Smooth muscle cell (in vitro differentiated cells): ENCODE results near the gene RBMS1. TPM values are rescaled to one million over a fixed set of nuclear protein-coding genes. Genes with fewer than 3 reads are reported as not detected.

Experiments
- DNase-seq: peaks from one replicate; lab custom pipeline; 2025; ENCODE audit not compliant: unreplicated experiment; lab: John Stamatoyannopoulos, UW
- H2AFZ ChIP-seq: fragments of 200-600 bp; sonication (generic); 2 replicates; pipeline ENCODE4 v1.6.0; 2016; ENCODE audit warnings: antibody characterized with exemption, low read depth, mild to moderate bottlenecking
- H3F3A ChIP-seq: fragments of 200-600 bp; sonication (generic); 2 replicates; pipeline ENCODE4 v1.6.0; 2017; ENCODE audit warnings: antibody characterized with exemption, low read depth
- H3K27ac ChIP-seq: fragments of 200-600 bp; sonication (generic); 2 replicates; pipeline ENCODE4 v1.5.1; 2016; ENCODE audit warnings: low read depth, mild to moderate bottlenecking
- H3K27me3 ChIP-seq: fragments of 200-600 bp; sonication (generic); 2 replicates; pipeline ENCODE4 v1.6.1; 2016; ENCODE audit warnings: low read depth, mild to moderate bottlenecking
- H3K36me3 ChIP-seq: fragments of 200-600 bp; sonication (generic); 2 replicates; pipeline ENCODE4 v1.5.1; 2016; ENCODE audit warnings: low read depth
- H3K4me1 ChIP-seq: fragments of 200-600 bp; sonication (generic); 2 replicates; pipeline ENCODE4 v1.5.1; 2016; ENCODE audit warnings: low read depth
- H3K4me2 ChIP-seq: fragments of 200-600 bp; sonication (generic); 2 replicates; pipeline ENCODE4 v1.6.0; 2016; ENCODE audit warnings: mild to moderate bottlenecking
- H3K4me3 ChIP-seq: fragments of 200-600 bp; sonication (generic); 2 replicates; pipeline ENCODE4 v1.5.1; 2016; ENCODE audit warnings: mild to moderate bottlenecking
- H3K79me2 ChIP-seq: fragments of 200-600 bp; sonication (generic); 2 replicates; pipeline ENCODE4 v1.6.0; 2016; ENCODE audit warnings: low read depth, mild to moderate bottlenecking
- H3K9ac ChIP-seq: fragments of 200-600 bp; sonication (generic); 2 replicates; pipeline ENCODE4 v1.6.0; 2016; ENCODE audit warnings: low read depth
- H3K9me3 ChIP-seq: fragments of 200-600 bp; sonication (generic); replicated peaks from 2 replicates; pipeline ENCODE4 v1.5.1; 2016; ENCODE audit warnings: low read depth
- H4K20me1 ChIP-seq: fragments of 200-600 bp; sonication (generic); 2 replicates; pipeline ENCODE4 v1.6.0; 2016; ENCODE audit warnings: low read depth
- CTCF ChIP-seq: fragments of 200-600 bp; sonication (generic); IDR thresholded peaks from 2 replicates; pipeline ENCODE4 v1.5.1; 2017; ENCODE audit warnings: borderline replicate concordance, mild to moderate bottlenecking, antibody characterized with exemption; ENCODE audit not compliant: insufficient read depth, poor library complexity, severe bottlenecking
- WGBS: methylation state at CpG from one replicate; pipeline ENCODE4 v1.1.7; 2016; ENCODE audit warnings: low lambda C conversion rate; 5-methylcytosine and 5-hydroxymethylcytosine counted together
- polyA plus RNA-seq: library from polyadenylated mRNA; unstranded; fragments of >200 nt; fragmentation: Nextera tagmentation; extraction: Ambion mirVana; gene quantifications from 2 replicates; pipeline ENCODE4 v1.2.1, GENCODE V29; 2016
- total RNA-seq: library from RNA; depleted of rRNA; stranded (reverse); fragments of >200 nt; gene quantifications from 2 replicates; pipeline ENCODE4 v1.2.3, GENCODE V29; 2014

The RBMS1 gene
- total and polyA plus RNA-seq, 2 experiments from 2014 or later = 103 to 160 TPM

DNA sequence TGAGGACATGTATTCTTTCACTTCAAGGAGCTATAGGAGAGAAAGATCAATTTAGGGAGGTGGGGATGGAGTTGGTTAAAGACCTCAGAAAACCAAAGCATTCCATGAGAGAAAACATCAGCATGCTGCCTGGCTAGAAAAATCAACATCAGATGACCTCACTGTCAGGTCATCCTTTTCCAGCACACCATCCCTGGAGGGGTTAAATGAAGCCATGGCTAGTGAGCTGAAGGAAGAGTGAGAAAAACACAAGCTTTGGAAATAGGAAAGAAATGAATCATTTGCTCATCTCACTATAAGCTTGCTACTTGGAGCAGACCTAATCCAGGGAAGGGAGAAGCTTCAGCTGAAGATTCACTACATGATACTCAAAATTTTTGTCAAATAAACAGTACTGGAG lies 184.0 kb downstream of the RBMS1 start:
- Histone ChIP-seq H3K4me1 (peaks cover 12% of the 10 kb centered on the region), H3K9me3 (no peaks in the 10 kb centered on the region), H3K4me2 (no peak overlapping the region), H3K27me3 (no peaks in the 10 kb centered on the region), H3K27ac (peak overlapping the region; percentile 84), H3K9ac (peak overlapping the region; percentile 47), H2AFZ (no peak overlapping the region), H3K36me3 (peaks cover 11% of the 10 kb centered on the region), H3F3A (peaks cover 16% of the 10 kb centered on the region), H4K20me1 (peaks cover 66% of the 10 kb centered on the region), H3K79me2 (peaks cover 88% of the 10 kb centered on the region), H3K4me3 (no peak overlapping the region)
- no peak for DNase-seq
- TF ChIP-seq CTCF = no peak

DNA sequence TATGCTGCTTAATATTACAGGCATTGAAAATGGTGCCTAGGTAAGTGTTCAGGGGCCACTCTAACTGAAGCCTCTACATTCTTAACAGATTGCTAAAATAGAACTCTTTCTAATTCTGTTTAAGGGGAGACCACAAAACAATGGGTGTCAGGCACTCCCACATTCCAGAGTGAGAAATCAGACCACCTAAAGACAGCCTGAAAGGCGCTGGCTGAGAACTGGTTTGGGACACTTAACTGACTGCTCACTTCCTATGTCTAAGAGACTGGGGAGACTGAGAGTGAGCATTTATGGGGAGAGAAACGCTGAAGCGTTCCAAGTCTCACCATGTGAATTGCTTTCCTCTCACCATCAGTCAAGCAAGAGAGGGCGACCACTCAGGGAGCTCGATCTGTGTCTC lies 184.7 kb downstream of the RBMS1 start:
- DNase-seq = no peak
- H3K36me3 ChIP-seq = peaks cover 11% of the 10 kb centered on the region
- H3K4me1 ChIP-seq = peaks cover 12% of the 10 kb centered on the region
- no peak overlapping the region for H3K4me3 ChIP-seq
- H3K9me3 ChIP-seq = no peaks in the 10 kb centered on the region
- H3K27ac ChIP-seq = peak overlapping the region; percentile 84
- 72% methylated on average over 5 of the region's 5 CpGs for WGBS
- H3K27me3 ChIP-seq = no peaks in the 10 kb centered on the region
- no peak overlapping the region for H3K4me2 ChIP-seq
- no peak overlapping the region for H2AFZ ChIP-seq
- no peak for TF ChIP-seq CTCF
- H3K9ac ChIP-seq = peak overlapping the region; percentile 47
- H4K20me1 ChIP-seq = peaks cover 60% of the 10 kb centered on the region
- H3F3A ChIP-seq = peaks cover 16% of the 10 kb centered on the region
- peaks cover 90% of the 10 kb centered on the region for H3K79me2 ChIP-seq

DNA sequence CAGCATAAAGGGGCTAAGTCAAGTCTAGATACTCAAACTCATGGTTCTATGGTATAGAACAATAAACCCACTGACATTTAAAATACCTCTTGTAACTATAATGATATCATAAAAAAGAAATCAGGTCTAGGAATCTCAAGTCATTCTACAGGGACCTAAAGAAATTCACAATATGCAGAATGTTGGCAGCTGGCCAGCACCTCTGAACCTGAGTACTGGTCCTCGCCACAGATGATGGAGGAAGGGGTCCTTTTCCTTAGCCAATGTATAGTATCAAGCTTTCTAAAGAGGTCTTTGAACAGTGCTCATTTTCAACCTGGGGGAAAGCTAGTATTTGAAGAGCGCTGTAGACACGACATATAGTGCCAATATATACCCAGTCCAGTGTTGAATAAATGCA lies 185.1 kb downstream of the RBMS1 start:
- H3F3A ChIP-seq = peaks cover 16% of the 10 kb centered on the region
- H3K4me3 ChIP-seq = no peak overlapping the region
- no peak overlapping the region for H3K4me2 ChIP-seq
- peak overlapping the region; percentile 84 for H3K27ac ChIP-seq
- no peaks in the 10 kb centered on the region for H3K27me3 ChIP-seq
- H3K79me2 ChIP-seq = peaks cover 90% of the 10 kb centered on the region
- no peaks in the 10 kb centered on the region for H3K9me3 ChIP-seq
- peaks cover 11% of the 10 kb centered on the region for H3K36me3 ChIP-seq
- H3K9ac ChIP-seq = no peak overlapping the region
- H3K4me1 ChIP-seq = peaks cover 12% of the 10 kb centered on the region
- no peak overlapping the region for H2AFZ ChIP-seq
- WGBS = 99% methylated on average over 3 of the region's 3 CpGs
- no peak for DNase-seq
- peaks cover 55% of the 10 kb centered on the region for H4K20me1 ChIP-seq
- no peak for TF ChIP-seq CTCF

GRCh38 chr2:160306985-160307384 lies 186.6 kb downstream of the RBMS1 start:
- no peak for DNase-seq
- Histone ChIP-seq H3K4me2 (no peak overlapping the region), H3K27ac (peak overlapping the region; percentile 84), H3K4me1 (peaks cover 12% of the 10 kb centered on the region), H3K79me2 (peaks cover 89% of the 10 kb centered on the region), H2AFZ (no peak overlapping the region), H4K20me1 (peaks cover 49% of the 10 kb centered on the region), H3F3A (peaks cover 16% of the 10 kb centered on the region), H3K4me3 (no peak overlapping the region), H3K9me3 (no peaks in the 10 kb centered on the region), H3K27me3 (no peaks in the 10 kb centered on the region), H3K36me3 (peaks cover 16% of the 10 kb centered on the region), H3K9ac (no peak overlapping the region)
- WGBS = 65% methylated on average over 10 of the region's 10 CpGs
- no peak for TF ChIP-seq CTCF
